GM10266 (cell line): ENCODE results near the gene ATXN7.

Experiments used
- DNase-seq: peaks from one replicate; pipeline ENCODE4 v3.0.0; 2012; ENCODE audit errors: extremely low spot score
- TF ChIP-seq, protein P1 (sequence below): IDR thresholded peaks from 2 replicates; pipeline ENCODE4 v1.5.1; 2012; ENCODE audit warnings: mild to moderate bottlenecking, low read depth; ENCODE audit not compliant: control insufficient read depth, insufficient read depth; ENCODE audit errors: missing control alignments

The ATXN7 gene

DNA sequence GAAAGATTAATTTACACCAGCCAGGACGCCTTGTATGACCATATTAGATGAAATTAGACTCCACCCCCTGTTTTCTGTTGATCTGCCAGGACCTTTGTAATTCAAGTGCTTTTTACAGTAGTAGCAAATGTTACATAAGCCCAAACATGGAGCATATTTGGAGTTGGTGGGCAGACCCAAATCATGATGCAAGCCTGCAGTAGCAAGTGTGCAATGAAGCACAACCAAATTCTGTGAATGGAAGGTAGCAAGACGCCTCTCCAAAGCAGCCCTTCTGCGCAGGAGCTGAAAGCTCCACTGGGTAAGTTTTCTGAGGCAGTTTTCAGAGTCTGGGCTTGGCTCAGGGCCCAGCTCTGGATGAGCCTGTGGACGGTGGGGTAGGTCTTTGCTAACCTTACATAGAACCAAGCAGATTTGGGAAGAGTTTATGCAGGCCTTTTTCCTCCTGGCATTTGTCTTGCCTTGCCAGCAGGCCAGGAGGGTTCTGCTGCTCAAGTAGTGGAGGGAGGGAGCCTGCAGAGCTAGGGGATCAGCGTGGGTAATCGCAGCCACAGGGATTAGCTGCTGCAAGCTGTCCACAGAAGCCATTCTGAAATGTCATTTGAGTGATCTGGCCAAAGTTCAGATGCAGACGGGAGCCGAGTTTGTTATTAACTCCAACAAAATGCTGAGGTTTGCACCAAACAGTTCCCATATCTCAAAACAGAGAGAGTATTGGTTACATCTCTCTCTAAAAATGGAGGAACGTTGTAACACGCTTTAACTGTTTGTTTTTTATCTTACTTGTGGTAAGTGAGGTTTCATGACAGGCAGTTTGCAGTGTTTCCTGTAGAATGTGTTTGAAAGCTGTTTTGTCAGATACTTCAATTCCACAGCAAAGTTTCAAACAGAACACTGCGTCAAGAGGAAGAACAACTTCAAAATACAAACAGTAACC is 104.3 kb downstream of the ATXN7 start:
- DNase-seq = peak; percentile 26

DNA sequence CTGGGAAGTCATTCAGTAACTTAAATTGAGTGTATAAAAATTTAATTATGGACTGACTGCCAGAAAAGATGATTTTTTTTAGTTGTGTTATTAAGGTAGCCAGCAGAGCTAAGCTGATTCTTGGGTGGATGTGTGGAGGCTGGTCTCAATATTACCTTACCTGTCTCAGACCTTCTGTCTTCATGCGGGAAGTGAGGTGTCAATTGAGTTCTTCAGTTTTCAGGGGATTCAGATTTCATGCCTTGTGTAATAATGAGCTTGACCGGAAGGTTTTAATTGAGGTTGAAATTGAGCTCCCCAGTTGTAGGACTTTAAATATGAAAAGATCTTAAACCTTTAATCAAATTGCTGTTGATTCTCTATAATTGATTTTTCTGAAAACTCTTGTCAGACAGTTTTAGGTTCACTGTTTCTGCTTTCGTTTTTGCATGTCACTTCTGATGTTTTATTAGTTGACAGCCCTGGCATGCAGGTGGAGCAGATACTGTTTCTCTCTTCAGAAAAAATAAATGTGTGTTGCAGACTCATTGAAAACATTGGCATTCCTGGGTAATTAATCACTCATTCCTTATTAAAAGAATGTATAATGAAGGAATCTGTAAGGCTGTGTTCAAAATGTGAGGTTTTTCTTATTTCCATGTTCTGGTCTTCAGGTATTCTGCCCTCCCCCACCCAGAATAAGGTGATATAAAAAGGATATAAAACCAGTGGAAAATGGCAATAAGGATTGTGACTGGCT is 105.1 kb downstream of the ATXN7 start:
- no peak for DNase-seq
- TF ChIP-seq, protein P1, sequence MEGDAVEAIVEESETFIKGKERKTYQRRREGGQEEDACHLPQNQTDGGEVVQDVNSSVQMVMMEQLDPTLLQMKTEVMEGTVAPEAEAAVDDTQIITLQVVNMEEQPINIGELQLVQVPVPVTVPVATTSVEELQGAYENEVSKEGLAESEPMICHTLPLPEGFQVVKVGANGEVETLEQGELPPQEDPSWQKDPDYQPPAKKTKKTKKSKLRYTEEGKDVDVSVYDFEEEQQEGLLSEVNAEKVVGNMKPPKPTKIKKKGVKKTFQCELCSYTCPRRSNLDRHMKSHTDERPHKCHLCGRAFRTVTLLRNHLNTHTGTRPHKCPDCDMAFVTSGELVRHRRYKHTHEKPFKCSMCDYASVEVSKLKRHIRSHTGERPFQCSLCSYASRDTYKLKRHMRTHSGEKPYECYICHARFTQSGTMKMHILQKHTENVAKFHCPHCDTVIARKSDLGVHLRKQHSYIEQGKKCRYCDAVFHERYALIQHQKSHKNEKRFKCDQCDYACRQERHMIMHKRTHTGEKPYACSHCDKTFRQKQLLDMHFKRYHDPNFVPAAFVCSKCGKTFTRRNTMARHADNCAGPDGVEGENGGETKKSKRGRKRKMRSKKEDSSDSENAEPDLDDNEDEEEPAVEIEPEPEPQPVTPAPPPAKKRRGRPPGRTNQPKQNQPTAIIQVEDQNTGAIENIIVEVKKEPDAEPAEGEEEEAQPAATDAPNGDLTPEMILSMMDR = no peak

More for the DNA sequence above, 104.3 kb downstream of the ATXN7 start:
- TF ChIP-seq, protein P1 = no peak

DNA sequence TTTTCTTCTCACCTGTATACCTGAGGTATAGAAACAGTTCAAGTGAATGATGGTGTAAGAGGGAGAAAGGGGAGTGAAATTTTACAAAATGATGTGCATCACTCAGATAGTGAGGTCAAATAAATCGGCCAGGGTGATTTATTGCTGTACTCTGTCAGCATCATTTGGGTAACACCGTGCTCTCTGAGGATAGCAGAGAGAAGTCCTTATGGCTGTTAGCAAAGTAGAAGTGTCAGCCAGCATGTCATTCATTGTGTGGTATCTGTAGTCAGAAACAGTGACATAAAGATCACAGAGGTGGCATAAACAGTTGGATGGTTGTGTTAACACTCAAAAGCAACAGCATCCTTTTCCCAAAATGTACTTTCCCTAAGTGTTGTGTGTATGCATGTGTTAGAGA is 106.2 kb downstream of the ATXN7 start:
- TF ChIP-seq, protein P1 = no peak
- DNase-seq = no peak

DNA sequence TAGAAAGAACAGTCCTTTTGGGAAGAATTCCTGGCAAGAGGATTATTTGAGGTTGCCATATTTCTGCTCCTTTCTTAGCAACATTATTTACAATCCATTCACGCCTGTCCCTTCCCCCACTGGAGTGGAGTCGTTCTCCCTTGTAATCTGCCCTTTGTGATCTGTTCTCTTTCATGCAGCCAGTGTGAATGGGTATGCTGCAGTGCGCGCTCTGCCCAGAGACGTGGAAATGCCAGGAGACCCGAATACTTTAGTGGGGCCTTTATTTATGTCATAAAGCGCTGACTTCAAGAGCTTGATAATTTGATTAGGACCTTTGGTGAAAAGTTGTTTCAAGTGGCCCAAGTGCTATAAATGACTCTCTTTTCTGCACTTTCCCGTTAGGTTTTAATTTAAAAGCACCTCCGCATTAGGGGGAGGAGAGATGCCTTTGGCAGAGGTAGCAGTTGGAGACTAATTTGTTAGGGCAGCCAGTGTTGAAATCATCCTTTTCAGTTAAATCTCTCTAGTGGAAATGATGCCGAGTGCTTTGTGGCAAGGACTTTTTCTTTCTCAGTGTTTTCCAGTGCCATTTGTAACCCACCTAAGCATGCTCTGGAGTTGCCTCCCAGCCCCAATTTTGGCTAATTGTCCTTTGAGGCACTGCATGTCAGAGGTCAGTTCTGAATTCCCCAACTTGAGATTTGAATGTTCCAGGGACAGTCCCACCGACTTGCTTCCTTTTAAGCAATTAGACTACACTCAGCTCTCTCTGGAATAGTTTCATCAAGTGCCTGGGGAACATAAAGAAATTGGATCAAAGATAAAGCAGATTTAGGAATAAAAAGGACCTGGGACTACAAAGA is 107.2 kb downstream of the ATXN7 start:
- DNase-seq = no peak
- TF ChIP-seq, protein P1 = no peak

DNA sequence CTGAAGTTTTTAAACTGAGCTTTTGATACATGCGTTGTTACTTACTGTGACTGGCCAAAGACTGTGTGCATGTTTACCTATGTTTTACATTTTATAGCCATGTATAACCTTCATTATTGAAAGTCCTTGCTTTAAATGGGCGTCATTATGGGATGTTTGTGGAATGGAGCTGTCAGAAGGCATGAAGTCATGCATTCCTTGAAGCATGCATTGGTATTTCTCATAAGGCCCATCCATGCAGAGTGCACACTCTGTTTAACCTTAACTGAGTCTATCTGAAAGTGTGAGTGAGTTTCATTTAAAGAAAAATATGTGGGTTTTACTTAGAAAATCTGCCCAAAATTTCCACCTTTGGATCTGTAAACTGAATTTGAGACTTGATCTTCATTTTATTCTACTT is 108.5 kb downstream of the ATXN7 start:
- TF ChIP-seq, protein P1 = no peak
- no peak for DNase-seq

DNA sequence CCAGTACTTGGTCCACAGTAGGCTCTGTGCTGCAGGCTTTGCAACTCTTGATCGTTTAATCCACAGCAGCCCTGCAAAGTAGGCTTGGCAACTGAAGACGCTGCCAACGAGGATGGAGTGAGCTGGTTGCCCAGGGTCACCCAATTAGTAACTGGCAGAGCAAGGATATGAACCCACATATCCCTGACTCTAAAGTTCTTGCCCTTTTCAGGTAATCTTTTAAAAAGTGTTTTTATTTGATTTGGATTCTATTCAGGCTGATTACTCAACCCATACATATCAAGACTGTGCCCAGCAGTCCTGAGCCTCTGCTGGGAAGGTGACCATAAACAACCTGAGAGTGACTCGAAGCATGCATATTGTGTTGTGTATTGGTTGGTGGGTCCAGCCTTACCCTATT is 109.3 kb downstream of the ATXN7 start:
- no peak for DNase-seq
- TF ChIP-seq, protein P1 = no peak
